Measurements from ENCODE around the gene APC. TPM values are rescaled to one million over a fixed set of nuclear protein-coding genes. Genes with fewer than 3 reads are reported as not detected.

The APC gene
- total and polyA plus RNA-seq, 8 donors: 4.2 to 24.0 (median 14.7) TPM

GRCh38 chr5:112824197-112824596, 86.5 kb downstream of the APC start:
- Histone ChIP-seq H3K9me3 (no peaks in the 10 kb centered on the region), H3K4me1 (no peaks in the 10 kb centered on the region), H3K27me3 (no peaks in the 10 kb centered on the region), H3K36me3 (peaks cover 0 to 13% (median 4%) of the 10 kb centered on the region in 3 donors), H3K27ac (no peak overlapping the region), H3K4me3 (no peak overlapping the region)
- intact Hi-C loops (cut with DNase I): no loop called here
- FAIRE-seq (no peak), ATAC-seq (no peak), DNase-seq (no peak)
- TF ChIP-seq CTCF (IDR thresholded peaks at IDR 0.05): no peak

GRCh38 chr5:112830378-112830777, 92.7 kb downstream of the APC start:
- DNase-seq (no peak), FAIRE-seq (no peak), ATAC-seq (no peak)
- H3K27me3 ChIP-seq: no peaks in the 10 kb centered on the region
- WGBS, 2 donors: 81% methylated on average over 2 of the region's 2 CpGs
- TF ChIP-seq CTCF (IDR thresholded peaks at IDR 0.05): no peak
- no peaks in the 10 kb centered on the region for H3K9me3 ChIP-seq
- intact Hi-C loops (cut with DNase I): no loop called here
- H3K4me1 ChIP-seq: no peaks in the 10 kb centered on the region
- H3K4me3 ChIP-seq: no peak overlapping the region
- H3K36me3 ChIP-seq: peaks cover 0 to 14% (median 0%) of the 10 kb centered on the region in 3 donors
- H3K27ac ChIP-seq: no peak overlapping the region

GRCh38 chr5:112833971-112834370, 96.3 kb downstream of the APC start:
- ATAC-seq (no peak), FAIRE-seq (no peak), DNase-seq (no peak)
- WGBS, 2 donors: 97% methylated on average over 13 of the region's 13 CpGs
- TF ChIP-seq CTCF (IDR thresholded peaks at IDR 0.05): no peak
- Histone ChIP-seq H3K4me1 (no peaks in the 10 kb centered on the region), H3K27me3 (no peaks in the 10 kb centered on the region), H3K4me3 (no peak overlapping the region), H3K36me3 (peaks cover 0 to 23% (median 0%) of the 10 kb centered on the region in 3 donors), H3K27ac (no peak overlapping the region), H3K9me3 (no peaks in the 10 kb centered on the region)
- intact Hi-C loops (cut with DNase I): no loop called here

GRCh38 chr5:112844489-112844888, 106.8 kb downstream of the APC start:
- 24 to 38% methylated on average over 1 of the region's 1 CpG for WGBS, 2 donors
- Histone ChIP-seq H3K36me3 (no peaks in the 10 kb centered on the region), H3K4me1 (peaks cover 4 to 10% (median 6%) of the 10 kb centered on the region in 3 donors), H3K4me3 (no peak overlapping the region), H3K27me3 (no peaks in the 10 kb centered on the region), H3K27ac (no peak overlapping the region), H3K9me3 (no peaks in the 10 kb centered on the region)
- intact Hi-C loops (cut with DNase I): no loop called here
- TF ChIP-seq CTCF (IDR thresholded peaks at IDR 0.05): no peak
- ATAC-seq: no peak
- no peak for FAIRE-seq
- DNase-seq: no peak

GRCh38 chr5:112846556-112846955, 108.9 kb downstream of the APC start:
- intact Hi-C loops (cut with DNase I): no loop called here
- Histone ChIP-seq H3K9me3 (no peaks in the 10 kb centered on the region), H3K36me3 (no peaks in the 10 kb centered on the region), H3K27me3 (no peaks in the 10 kb centered on the region), H3K4me1 (peaks cover 4 to 10% (median 6%) of the 10 kb centered on the region in 3 donors), H3K27ac (no peak overlapping the region), H3K4me3 (no peak overlapping the region)
- no peak for ATAC-seq
- 87 to 92% methylated on average over 5 of the region's 5 CpGs for WGBS, 2 donors
- no peak for DNase-seq
- no peak for TF ChIP-seq CTCF (IDR thresholded peaks at IDR 0.05)
- no peak for FAIRE-seq

All from pancreas (tissue), 10 donors.